MCF 10A (cell line): ENCODE data around the gene ZNF827. TPM values are rescaled to one million over a fixed set of nuclear protein-coding genes. Genes with fewer than 3 reads are reported as not detected.
A peak's percentile ranks its signal among the peaks of the same experiment; 100 is the strongest.

Experiments used
- BruUV-seq: library from RNA; stranded (reverse); fragments of 400-500 nt; replicated peaks from 2 replicates; lab custom pipeline; 2021; lab: Mats Ljungman, UMichigan
- CTCF ChIA-PET: fragments of 300-600 bp; sonication (Branson Sonifier 250); formaldehyde crosslinking; extraction: SDS; loops from one replicate; lab custom pipeline; 2021; ENCODE audit warnings: antibody characterized with exemption, inconsistent platforms; lab: Yijun Ruan, JAX
- POLR2A ChIA-PET: fragments of 300-600, 350-650 bp; sonication (Branson Sonifier 250); formaldehyde crosslinking; extraction: SDS; loops from one replicate; lab custom pipeline; 2020; ENCODE audit warnings: antibody characterized with exemption, inconsistent platforms; lab: Yijun Ruan, JAX
- DNase-seq: peaks from one replicate; pipeline ENCODE4 v3.0.0-alpha.2; 2018; ENCODE audit not compliant: unreplicated experiment
- H3K27ac Mint-ChIP-seq: one replicate; pipeline ENCODE4 v1.8.0; 2022; ENCODE audit warnings: mild to moderate bottlenecking, low read depth, mixed read lengths; ENCODE audit not compliant: unreplicated experiment
- H3K27me3 Mint-ChIP-seq: one replicate; pipeline ENCODE4 v1.8.0; 2022; ENCODE audit warnings: mixed read lengths; ENCODE audit not compliant: insufficient read depth, unreplicated experiment
- H3K36me3 Mint-ChIP-seq: one replicate; pipeline ENCODE4 v1.8.0; 2022; ENCODE audit warnings: mild to moderate bottlenecking, moderate library complexity, mixed read lengths; ENCODE audit not compliant: insufficient read depth, unreplicated experiment
- H3K4me1 Mint-ChIP-seq: one replicate; pipeline ENCODE4 v1.8.0; 2022; ENCODE audit warnings: mixed read lengths; ENCODE audit not compliant: insufficient read depth, unreplicated experiment
- H3K4me3 Mint-ChIP-seq: one replicate; pipeline ENCODE4 v1.8.0; 2022; ENCODE audit warnings: mild to moderate bottlenecking, moderate library complexity, mixed read lengths; ENCODE audit not compliant: unreplicated experiment
- H3K9me3 Mint-ChIP-seq: one replicate; pipeline ENCODE4 v1.8.0; 2022; ENCODE audit warnings: mixed read lengths; ENCODE audit not compliant: unreplicated experiment
- intact Hi-C: fragments of 100-400 bp; cut with micrococcal nuclease; formaldehyde crosslinking; loops from 2 replicates; pipeline ENCODE4 v1.14.1; 2022
- total RNA-seq: library from RNA; stranded (reverse); gene quantifications from 2 replicates; pipeline ENCODE4 v1.2.3, GENCODE V29; 2022
- TF ChIP-seq, protein P1 (sequence below): fragments of 200-600 bp; IDR thresholded peaks from one replicate; pipeline ENCODE4 v1.8.0; 2022; ENCODE audit warnings: antibody characterized with exemption, mild to moderate bottlenecking; ENCODE audit not compliant: unreplicated experiment

The ZNF827 gene
- total RNA-seq, 1 experiment from 2014 or later: 11.3 TPM

DNA sequence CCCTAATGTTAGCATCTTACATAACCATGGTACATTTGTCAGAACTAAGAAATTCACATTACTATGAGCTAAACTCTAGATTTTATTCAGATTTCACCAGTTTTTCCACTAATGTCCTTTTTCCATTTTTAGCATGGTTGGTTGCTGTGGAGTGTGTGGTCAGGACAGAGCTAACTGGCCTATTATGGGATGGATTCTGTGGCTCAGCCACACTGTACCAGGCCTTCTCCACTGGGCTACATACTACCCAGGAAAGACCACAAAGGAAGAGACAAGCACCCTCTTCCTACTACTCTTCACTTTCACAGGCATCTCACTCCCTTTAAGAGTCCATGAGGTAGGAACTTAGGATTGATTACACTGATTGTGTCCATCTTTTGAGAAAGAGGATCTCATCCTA is 67.4 kb downstream of the ZNF827 start:
- no peak for DNase-seq
- POLR2A ChIA-PET: interaction anchor here (0.8 kb wide), 1 partner anchor 11 kb away, joined by 3 read pairs; no protein-coding TSS in a partner anchor
- intact Hi-C loops: no loop called here
- CTCF ChIA-PET: no interaction called here
- BruUV-seq: no TSS peak
- TF ChIP-seq, protein P1, sequence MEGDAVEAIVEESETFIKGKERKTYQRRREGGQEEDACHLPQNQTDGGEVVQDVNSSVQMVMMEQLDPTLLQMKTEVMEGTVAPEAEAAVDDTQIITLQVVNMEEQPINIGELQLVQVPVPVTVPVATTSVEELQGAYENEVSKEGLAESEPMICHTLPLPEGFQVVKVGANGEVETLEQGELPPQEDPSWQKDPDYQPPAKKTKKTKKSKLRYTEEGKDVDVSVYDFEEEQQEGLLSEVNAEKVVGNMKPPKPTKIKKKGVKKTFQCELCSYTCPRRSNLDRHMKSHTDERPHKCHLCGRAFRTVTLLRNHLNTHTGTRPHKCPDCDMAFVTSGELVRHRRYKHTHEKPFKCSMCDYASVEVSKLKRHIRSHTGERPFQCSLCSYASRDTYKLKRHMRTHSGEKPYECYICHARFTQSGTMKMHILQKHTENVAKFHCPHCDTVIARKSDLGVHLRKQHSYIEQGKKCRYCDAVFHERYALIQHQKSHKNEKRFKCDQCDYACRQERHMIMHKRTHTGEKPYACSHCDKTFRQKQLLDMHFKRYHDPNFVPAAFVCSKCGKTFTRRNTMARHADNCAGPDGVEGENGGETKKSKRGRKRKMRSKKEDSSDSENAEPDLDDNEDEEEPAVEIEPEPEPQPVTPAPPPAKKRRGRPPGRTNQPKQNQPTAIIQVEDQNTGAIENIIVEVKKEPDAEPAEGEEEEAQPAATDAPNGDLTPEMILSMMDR: no peak
- Mint-ChIP-seq H3K27me3 (no peaks in the 10 kb centered on the region), H3K9me3 (peaks cover 7% of the 10 kb centered on the region), H3K4me1 (peaks cover 6% of the 10 kb centered on the region), H3K36me3 (no peaks in the 10 kb centered on the region), H3K27ac (no peak overlapping the region), H3K4me3 (no peak overlapping the region)

DNA sequence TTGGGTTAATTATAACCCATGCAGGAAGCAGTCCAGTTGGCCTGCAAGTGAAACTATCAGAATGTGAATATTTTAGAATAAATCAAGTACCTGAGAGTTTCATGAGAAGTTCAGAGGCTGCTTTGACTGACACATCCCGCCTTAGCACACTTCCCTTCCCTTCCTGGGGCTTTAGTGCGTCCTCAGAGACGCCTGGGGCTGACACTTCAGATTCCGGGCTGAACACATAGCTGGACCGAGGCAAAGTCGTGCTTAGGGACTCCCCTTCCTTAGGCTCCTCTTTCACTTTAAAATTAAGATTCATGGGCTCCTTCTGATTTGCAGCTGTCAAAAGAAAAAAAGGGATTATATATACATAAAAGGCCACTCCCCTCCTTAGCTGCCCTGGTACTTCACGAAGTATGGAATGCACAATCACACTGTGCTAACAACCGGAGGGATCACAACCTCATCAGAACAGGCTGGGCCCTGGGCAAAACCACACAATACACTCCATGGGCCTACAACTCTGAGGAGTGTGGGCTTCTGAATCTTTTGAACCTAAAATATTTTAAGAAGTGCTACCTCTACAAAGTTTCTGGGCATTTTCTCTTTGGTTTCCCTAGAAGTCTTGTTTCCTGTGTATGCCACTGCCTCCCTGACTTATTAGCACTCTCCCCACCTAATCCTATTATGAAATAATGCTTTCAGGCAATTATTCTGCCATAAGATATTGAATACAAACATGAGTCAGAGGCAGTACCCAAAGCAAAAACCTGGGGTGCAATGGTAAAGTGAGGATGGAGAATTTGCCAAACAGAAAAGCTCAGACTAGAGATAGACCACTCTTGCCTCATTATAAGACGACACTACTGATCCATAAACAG is 68.2 kb downstream of the ZNF827 start:
- CTCF ChIA-PET: interaction anchor here (0.6 to 1.5 kb wide), 3 partner anchors 13 to 26 kb away, joined by 3 to 6 read pairs (median 3); no protein-coding TSS in a partner anchor
- POLR2A ChIA-PET: interaction anchor here (0.8 to 1.4 kb wide), 2 partner anchors 12 to 66 kb away, joined by 3 to 4 read pairs; no protein-coding TSS in a partner anchor
- no peak overlapping the region for H3K4me3 Mint-ChIP-seq
- no peaks in the 10 kb centered on the region for H3K36me3 Mint-ChIP-seq
- TF ChIP-seq, protein P1: no peak
- DNase-seq: peak; percentile 35
- H3K27ac Mint-ChIP-seq: no peak overlapping the region
- intact Hi-C loops: no loop called here
- BruUV-seq: TSS peak; percentile 60
- H3K27me3 Mint-ChIP-seq: no peaks in the 10 kb centered on the region
- H3K9me3 Mint-ChIP-seq: peaks cover 7% of the 10 kb centered on the region
- peaks cover 6% of the 10 kb centered on the region for H3K4me1 Mint-ChIP-seq

DNA sequence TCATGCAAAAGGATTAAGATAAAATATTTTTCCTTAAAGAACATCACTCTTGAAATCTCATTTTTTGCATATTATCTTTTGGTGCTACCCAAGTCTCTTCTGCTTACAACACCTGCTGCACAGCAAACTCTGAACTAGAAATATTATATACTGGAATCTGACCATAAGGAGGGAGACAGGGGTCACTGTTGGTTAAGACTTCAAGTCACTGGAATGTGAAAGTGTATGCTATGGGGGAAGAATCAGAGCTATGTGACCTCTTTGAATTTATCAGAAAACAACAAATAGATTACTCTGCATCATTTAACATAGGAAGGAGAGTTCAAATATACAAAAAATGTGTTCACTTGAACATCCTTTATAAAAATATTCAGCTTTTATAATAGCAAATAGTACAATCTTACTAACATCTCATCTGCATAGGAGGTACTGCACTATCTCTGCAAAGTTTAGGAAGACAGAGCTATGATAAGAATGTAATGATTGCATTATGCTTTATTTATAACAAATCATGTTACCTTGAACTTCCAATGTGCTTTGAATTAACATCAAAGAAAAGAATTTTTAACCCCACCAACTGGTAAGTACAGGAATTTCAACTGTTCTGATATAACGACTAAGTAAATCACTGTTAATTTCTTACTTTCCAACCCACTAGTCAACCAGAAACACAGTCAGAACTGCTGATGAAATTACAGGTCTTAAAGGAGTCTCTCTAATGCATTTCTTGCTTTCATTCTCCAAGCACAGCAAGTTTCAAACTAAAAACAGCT is 69.8 kb downstream of the ZNF827 start:
- H3K9me3 Mint-ChIP-seq: peaks cover 7% of the 10 kb centered on the region
- TF ChIP-seq, protein P1: peak; percentile 18
- intact Hi-C loops: loop anchor here (5.0 kb wide), 1 partner anchor 137 kb away; no protein-coding TSS in a partner anchor
- no TSS peak for BruUV-seq
- H3K4me1 Mint-ChIP-seq: peaks cover 6% of the 10 kb centered on the region
- CTCF ChIA-PET: interaction anchor here (0.6 to 1.5 kb wide), 5 partner anchors 8 to 65 kb away, joined by 3 to 4 read pairs (median 3); no protein-coding TSS in a partner anchor
- DNase-seq: no peak
- POLR2A ChIA-PET: interaction anchor here (1.3 to 1.4 kb wide), 2 partner anchors 14 to 65 kb away, joined by 4 to 5 read pairs; no protein-coding TSS in a partner anchor
- no peak overlapping the region for H3K27ac Mint-ChIP-seq
- H3K36me3 Mint-ChIP-seq: no peaks in the 10 kb centered on the region
- H3K4me3 Mint-ChIP-seq: no peak overlapping the region
- no peaks in the 10 kb centered on the region for H3K27me3 Mint-ChIP-seq
